ENCODE results near the gene IPO8. TPM values are rescaled to one million over a fixed set of nuclear protein-coding genes. Genes with fewer than 3 reads are reported as not detected.

IPO8 gene
- total RNA-seq, 2 experiments from 2014 or later = 17.2 to 17.5 TPM

GRCh38 chr12:30643366-30643765 is 52.3 kb downstream of the IPO8 start:
- Mint-ChIP-seq H3K27me3 (no peaks in the 10 kb centered on the region), H3K4me3 (no peak overlapping the region), H3K36me3 (ENCODE audit: low read depth) (peaks cover 83% of the 10 kb centered on the region), H3K9me3 (no peaks in the 10 kb centered on the region), H3K27ac (no peak overlapping the region), H3K4me1 (ENCODE audit: low read depth) (no peaks in the 10 kb centered on the region)
- ChIA-PET POLR2A (interaction anchor here (0.8 kb wide), 1 partner anchor 111 kb away, joined by 3 read pairs; the partner anchor contains the start of gene CAPRIN2), CTCF (no interaction called here)
- no peak for TF ChIP-seq CTCF (IDR thresholded peaks at IDR 0.05)
- DNase-seq (no peak), ATAC-seq (ENCODE audit: poor library complexity) (no peak)
- Histone ChIP-seq H3K9me3 (ENCODE audit: control insufficient read depth in 1 of 2, insufficient read depth in 1 of 2, low read length in 2 of 2) (no peaks in the 10 kb centered on the region), H3K36me3 (ENCODE audit: insufficient read depth, low read length) (peaks cover 28% of the 10 kb centered on the region), H3K27me3 (ENCODE audit: control insufficient read depth in 1 of 2, insufficient read depth in 2 of 2, low read length in 2 of 2) (no peaks in the 10 kb centered on the region), H3K27ac (ENCODE audit: low read depth in 1 of 2, low read length in 2 of 2) (no peak overlapping the region), H3K4me1 (ENCODE audit: insufficient read depth, low read length) (no peaks in the 10 kb centered on the region), H3K4me3 (ENCODE audit: low read length) (no peak overlapping the region)
- intact Hi-C loops (cut with DNase I, micrococcal nuclease) = no loop called here

- intact Hi-C loops (cut with DNase I, micrococcal nuclease) = no loop called here
- no peak for TF ChIP-seq CTCF (IDR thresholded peaks at IDR 0.05)
- Mint-ChIP-seq H3K4me1 (ENCODE audit: low read depth) (no peaks in the 10 kb centered on the region), H3K27ac (no peak overlapping the region), H3K36me3 (ENCODE audit: low read depth) (peaks cover 84% of the 10 kb centered on the region), H3K9me3 (no peaks in the 10 kb centered on the region), H3K4me3 (no peak overlapping the region), H3K27me3 (no peaks in the 10 kb centered on the region)
- Histone ChIP-seq H3K36me3 (ENCODE audit: insufficient read depth, low read length) (peaks cover 46% of the 10 kb centered on the region), H3K9me3 (ENCODE audit: control insufficient read depth in 1 of 2, insufficient read depth in 1 of 2, low read length in 2 of 2) (no peaks in the 10 kb centered on the region), H3K27ac (ENCODE audit: low read depth in 1 of 2, low read length in 2 of 2) (no peak overlapping the region), H3K4me1 (ENCODE audit: insufficient read depth, low read length) (no peaks in the 10 kb centered on the region), H3K27me3 (ENCODE audit: control insufficient read depth in 1 of 2, insufficient read depth in 2 of 2, low read length in 2 of 2) (no peaks in the 10 kb centered on the region), H3K4me3 (ENCODE audit: low read length) (no peak overlapping the region)
- DNase-seq (no peak), ATAC-seq (ENCODE audit: poor library complexity) (no peak)
- ChIA-PET CTCF (no interaction called here), POLR2A (interaction anchor here (1.1 kb wide), 1 partner anchor 69 kb away, joined by 3 read pairs; no protein-coding TSS in a partner anchor)
Measured at GRCh38 chr12:30640392-30640791, 55.3 kb downstream of the IPO8 start.

- Mint-ChIP-seq H3K36me3 (ENCODE audit: low read depth) (peaks cover 91% of the 10 kb centered on the region), H3K27ac (no peak overlapping the region), H3K9me3 (no peaks in the 10 kb centered on the region), H3K4me1 (ENCODE audit: low read depth) (no peaks in the 10 kb centered on the region), H3K27me3 (no peaks in the 10 kb centered on the region), H3K4me3 (no peak overlapping the region)
- Histone ChIP-seq H3K4me1 (ENCODE audit: insufficient read depth, low read length) (no peaks in the 10 kb centered on the region), H3K36me3 (ENCODE audit: insufficient read depth, low read length) (peaks cover 62% of the 10 kb centered on the region), H3K27ac (ENCODE audit: low read depth in 1 of 2, low read length in 2 of 2) (no peak overlapping the region), H3K27me3 (ENCODE audit: control insufficient read depth in 1 of 2, insufficient read depth in 2 of 2, low read length in 2 of 2) (no peaks in the 10 kb centered on the region), H3K4me3 (ENCODE audit: low read length) (no peak overlapping the region), H3K9me3 (ENCODE audit: control insufficient read depth in 1 of 2, insufficient read depth in 1 of 2, low read length in 2 of 2) (no peaks in the 10 kb centered on the region)
- ATAC-seq (ENCODE audit: poor library complexity) = no peak
- CTCF ChIA-PET = no interaction called here
- DNase-seq = no peak
- no peak for TF ChIP-seq CTCF (IDR thresholded peaks at IDR 0.05)
- intact Hi-C loops (cut with DNase I, micrococcal nuclease) = no loop called here
- POLR2A ChIA-PET = no interaction called here
Measured at GRCh38 chr12:30635385-30635784, 60.3 kb downstream of the IPO8 start.

All from CD4-positive, alpha-beta T cell (primary cell).